Activated CD8-positive, alpha-beta T cell treated with anti-CD3 and anti-CD28 coated beads for 36 hours (primary cell): ENCODE data around the gene TESPA1. TPM values are rescaled to one million over a fixed set of nuclear protein-coding genes. Genes with fewer than 3 reads are reported as not detected.

ENCODE experiments used
- ATAC-seq: fragments of 200-7000 bp; cut with Tn5 transposase; one replicate; pipeline ENCODE4 v1.10.0; 2021; ENCODE audit warnings: mild to moderate bottlenecking, moderate library complexity
- CTCF ChIA-PET: fragments of 350-600 bp; sonication (Branson Sonifier 250); formaldehyde crosslinking; loops from one replicate; lab custom pipeline; 2021; ENCODE audit warnings: antibody characterized with exemption; lab: Charles Lee
- POLR2A ChIA-PET: fragments of 350-600 bp; sonication (Branson Sonifier 250); formaldehyde crosslinking; loops from one replicate; lab custom pipeline; 2021; ENCODE audit warnings: antibody characterized with exemption; lab: Charles Lee
- DNase-seq: peaks from one replicate; pipeline ENCODE4 v3.0.0-alpha.2; 2020
- H3K27ac Mint-ChIP-seq: one replicate; pipeline ENCODE4 v1.8.0; 2021; ENCODE audit warnings: mild to moderate bottlenecking, mixed read lengths
- H3K27me3 Mint-ChIP-seq: one replicate; pipeline ENCODE4 v1.8.0; 2021; ENCODE audit warnings: mixed read lengths
- H3K36me3 Mint-ChIP-seq: one replicate; pipeline ENCODE4 v1.8.0; 2021; ENCODE audit warnings: low read depth, mixed read lengths
- H3K4me1 Mint-ChIP-seq: one replicate; pipeline ENCODE4 v1.8.0; 2021; ENCODE audit warnings: low read depth, mixed read lengths
- H3K4me3 Mint-ChIP-seq: one replicate; pipeline ENCODE4 v1.8.0; 2021; ENCODE audit warnings: mild to moderate bottlenecking, moderate library complexity, mixed read lengths
- H3K9me3 Mint-ChIP-seq: one replicate; pipeline ENCODE4 v1.8.0; 2021; ENCODE audit warnings: mixed read lengths
- CTCF ChIP-seq: fragments of 200-600 bp; IDR thresholded peaks from one replicate; pipeline ENCODE4 v1.8.0; 2022; ENCODE audit warnings: antibody characterized with exemption, mild to moderate bottlenecking
- intact Hi-C: fragments of 100-400 bp; cut with micrococcal nuclease; formaldehyde crosslinking; loops from one replicate; pipeline ENCODE4 v1.10.0; 2022
- total RNA-seq, 2 experiments: library from RNA; stranded (reverse); gene quantifications; one replicate each; pipeline ENCODE4 v1.2.3, GENCODE V29; 2021

Gene TESPA1
- total RNA-seq, 2 experiments from 2014 or later, result 107 to 112 TPM

DNA sequence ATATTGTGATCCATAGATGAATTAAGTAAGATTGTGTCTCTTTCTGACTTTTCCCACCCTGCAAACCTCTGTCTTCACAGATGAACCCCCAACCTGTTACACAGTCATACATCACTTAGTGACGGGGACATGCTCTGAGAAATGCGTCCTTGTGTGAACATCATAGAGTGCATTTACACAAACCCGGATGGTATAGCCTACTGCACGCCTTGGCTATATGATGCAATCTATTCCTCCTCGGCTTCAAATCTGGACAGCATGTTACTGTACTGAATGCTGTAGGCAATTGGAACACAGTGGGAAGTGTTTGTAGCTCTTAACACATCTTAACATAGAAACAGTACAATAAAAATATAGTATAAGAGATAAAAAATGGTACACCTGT is 7.4 kb upstream of the TESPA1 start:
- peak; percentile 48 for ATAC-seq
- Mint-ChIP-seq H3K4me1 (peaks cover 59% of the 10 kb centered on the region), H3K27ac (peak overlapping the region; percentile 100), H3K9me3 (no peaks in the 10 kb centered on the region), H3K27me3 (no peaks in the 10 kb centered on the region), H3K4me3 (peak overlapping the region; percentile 82), H3K36me3 (peaks cover 1% of the 10 kb centered on the region)
- intact Hi-C loops, result loop anchor here (5.0 kb wide), 1 partner anchor 245 kb away; no protein-coding TSS in a partner anchor
- CTCF ChIA-PET, result interaction anchor here (0.7 to 17.7 kb wide), 25 partner anchors 7 to 274 kb away, joined by 3 to 707 read pairs (median 10); partner anchors contain the start of genes MUCL1, NEUROD4 and TESPA1
- no peak for TF ChIP-seq CTCF
- POLR2A ChIA-PET, result interaction anchor here (1.1 to 4.1 kb wide), 3 partner anchors 8 to 80 kb away, joined by 4 to 15 read pairs (median 5); partner anchors contain the start of gene TESPA1
- DNase-seq, result peak; percentile 30

DNA sequence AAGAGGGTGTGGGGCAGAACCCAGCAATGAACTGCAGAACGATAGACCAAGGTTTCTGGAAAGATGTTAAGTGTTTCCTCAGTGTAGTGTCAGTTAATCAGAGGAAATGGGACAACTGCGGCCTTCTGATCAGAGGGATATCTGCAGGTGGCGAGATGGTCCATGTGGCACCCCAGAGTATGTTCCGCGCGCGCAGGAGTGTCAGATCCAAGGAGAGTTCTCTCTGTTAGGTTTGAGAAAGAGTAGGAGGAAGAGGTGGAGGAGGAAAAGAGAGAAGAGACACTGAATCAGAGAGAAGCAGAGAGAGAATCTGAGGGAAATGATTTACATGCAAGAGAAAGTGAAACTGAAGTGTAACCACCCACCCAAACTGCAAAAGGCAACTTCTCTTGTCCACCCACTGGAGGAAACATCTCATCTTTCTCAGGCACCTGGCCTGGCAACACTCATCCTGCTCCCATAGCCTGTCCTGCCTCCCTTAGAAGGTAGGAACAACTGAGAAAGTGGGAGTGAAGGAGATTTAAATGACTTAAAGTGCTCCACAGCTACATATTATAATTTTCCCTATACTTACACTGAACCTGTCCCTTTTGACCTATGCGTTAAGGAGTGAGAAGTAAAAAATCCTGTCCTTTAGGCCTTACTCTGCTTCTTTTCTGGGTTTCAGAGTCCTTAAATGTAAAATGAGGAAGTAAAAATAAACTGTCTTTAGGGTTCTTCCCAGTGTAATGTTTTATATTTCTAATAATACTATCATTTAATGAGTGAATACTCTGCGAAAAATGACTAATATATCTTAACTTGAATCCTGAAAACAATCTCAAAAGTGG is 6.8 kb upstream of the TESPA1 start:
- intact Hi-C loops, result loop anchor here (5.0 kb wide), 1 partner anchor 244 kb away; no protein-coding TSS in a partner anchor
- Mint-ChIP-seq H3K4me3 (peak overlapping the region; percentile 82), H3K36me3 (peaks cover 6% of the 10 kb centered on the region), H3K27ac (peak overlapping the region; percentile 100), H3K27me3 (no peaks in the 10 kb centered on the region), H3K4me1 (peaks cover 64% of the 10 kb centered on the region), H3K9me3 (peaks cover 3% of the 10 kb centered on the region)
- DNase-seq (peak; percentile 66), ATAC-seq (peak; percentile 66)
- TF ChIP-seq CTCF, result no peak
- POLR2A ChIA-PET, result interaction anchor here (1.1 to 2.2 kb wide), 2 partner anchors 7 to 34 kb away, joined by 4 to 5 read pairs; partner anchors contain the start of gene TESPA1
- CTCF ChIA-PET, result interaction anchor here (1.2 to 17.7 kb wide), 10 partner anchors 12 to 241 kb away, joined by 3 to 707 read pairs (median 18); partner anchors contain the start of gene MUCL1

- peaks cover 71% of the 10 kb centered on the region for H3K4me1 Mint-ChIP-seq
- no peak for DNase-seq
- peaks cover 6% of the 10 kb centered on the region for H3K36me3 Mint-ChIP-seq
- TF ChIP-seq CTCF, result no peak
- H3K27me3 Mint-ChIP-seq, result no peaks in the 10 kb centered on the region
- peak overlapping the region; percentile 100 for H3K27ac Mint-ChIP-seq
- no peak overlapping the region for H3K4me3 Mint-ChIP-seq
- intact Hi-C loops, result loop anchor here (5.0 to 10.0 kb wide), 2 partner anchors 55 to 243 kb away; no protein-coding TSS in a partner anchor
- POLR2A ChIA-PET, result no interaction called here
- H3K9me3 Mint-ChIP-seq, result peaks cover 3% of the 10 kb centered on the region
- CTCF ChIA-PET, result interaction anchor here (1.2 kb wide), 3 partner anchors 82 to 240 kb away, joined by 3 to 10 read pairs (median 6); partner anchors contain the start of gene MUCL1
- ATAC-seq, result no peak
These were observed 5.3 kb upstream of the TESPA1 start for GRCh38 chr12:54989829-54990228.

DNA sequence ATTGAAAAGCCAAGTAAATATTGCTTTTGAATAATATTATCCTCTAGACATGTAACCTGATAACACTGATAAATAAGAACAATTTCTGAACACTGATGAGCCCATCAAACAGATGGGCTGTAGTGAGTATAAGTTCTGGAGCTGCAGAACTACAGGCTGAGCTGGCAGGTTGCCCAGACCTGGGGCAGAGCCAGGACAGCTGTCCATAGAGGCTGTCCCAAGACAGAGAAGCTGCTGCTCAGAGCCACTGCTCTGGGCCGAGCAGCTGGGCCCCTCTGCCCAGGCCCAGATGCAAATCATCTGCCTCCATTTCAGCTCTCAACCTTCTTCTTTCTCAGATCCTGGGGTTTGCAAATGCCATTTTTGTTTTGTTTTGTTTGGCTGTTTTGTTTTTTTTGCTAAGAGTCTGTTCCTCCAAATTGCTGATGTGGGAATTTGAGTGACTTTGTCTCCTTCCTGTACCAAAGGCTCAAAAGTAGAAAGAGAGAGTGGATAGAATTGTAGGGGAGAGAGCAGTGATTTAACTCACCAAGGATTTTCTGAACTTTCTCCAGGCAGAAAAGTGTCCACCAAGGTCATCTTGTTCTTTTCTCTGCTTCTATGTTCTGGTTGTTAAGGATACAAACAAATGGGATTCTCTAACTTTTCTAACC is 4.0 kb upstream of the TESPA1 start:
- ATAC-seq (no peak), DNase-seq (no peak)
- Mint-ChIP-seq H3K27me3 (no peaks in the 10 kb centered on the region), H3K36me3 (peaks cover 16% of the 10 kb centered on the region), H3K4me1 (peaks cover 65% of the 10 kb centered on the region), H3K27ac (peak overlapping the region; percentile 79), H3K9me3 (peaks cover 3% of the 10 kb centered on the region), H3K4me3 (no peak overlapping the region)
- no peak for TF ChIP-seq CTCF
- intact Hi-C loops, result loop anchor here (10.0 kb wide), 1 partner anchor 54 kb away; no protein-coding TSS in a partner anchor
- CTCF ChIA-PET, result interaction anchor here (0.9 to 1.5 kb wide), 3 partner anchors 32 to 83 kb away, joined by 3 to 5 read pairs (median 4); no protein-coding TSS in a partner anchor
- POLR2A ChIA-PET, result no interaction called here
